GM10266 (cell line): ENCODE data around the gene PROZ.

Experiments used
- DNase-seq: peaks from one replicate; pipeline ENCODE4 v3.0.0; 2012; ENCODE audit errors: extremely low spot score
- TF ChIP-seq, protein P1 (sequence below): IDR thresholded peaks from 2 replicates; pipeline ENCODE4 v1.5.1; 2012; ENCODE audit warnings: mild to moderate bottlenecking, low read depth; ENCODE audit not compliant: control insufficient read depth, insufficient read depth; ENCODE audit errors: missing control alignments

PROZ gene

DNA sequence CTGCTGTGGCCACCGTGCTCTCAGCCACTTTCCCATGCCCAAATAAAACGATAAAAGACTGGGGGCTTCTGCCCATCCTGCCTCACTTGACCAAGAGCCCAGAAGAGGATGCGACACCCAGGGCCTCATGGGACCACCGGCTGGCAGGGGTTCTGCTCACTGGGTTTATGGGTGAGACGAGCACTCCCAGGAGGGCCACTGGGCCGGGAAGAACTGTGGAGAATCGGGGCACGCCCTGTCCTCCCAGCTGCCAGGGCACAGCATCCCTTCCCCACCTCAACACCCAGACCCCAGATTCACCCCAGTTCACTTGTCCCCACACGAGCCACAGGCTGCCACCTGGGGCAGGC, 40.6 kb upstream of the PROZ start:
- TF ChIP-seq, protein P1, sequence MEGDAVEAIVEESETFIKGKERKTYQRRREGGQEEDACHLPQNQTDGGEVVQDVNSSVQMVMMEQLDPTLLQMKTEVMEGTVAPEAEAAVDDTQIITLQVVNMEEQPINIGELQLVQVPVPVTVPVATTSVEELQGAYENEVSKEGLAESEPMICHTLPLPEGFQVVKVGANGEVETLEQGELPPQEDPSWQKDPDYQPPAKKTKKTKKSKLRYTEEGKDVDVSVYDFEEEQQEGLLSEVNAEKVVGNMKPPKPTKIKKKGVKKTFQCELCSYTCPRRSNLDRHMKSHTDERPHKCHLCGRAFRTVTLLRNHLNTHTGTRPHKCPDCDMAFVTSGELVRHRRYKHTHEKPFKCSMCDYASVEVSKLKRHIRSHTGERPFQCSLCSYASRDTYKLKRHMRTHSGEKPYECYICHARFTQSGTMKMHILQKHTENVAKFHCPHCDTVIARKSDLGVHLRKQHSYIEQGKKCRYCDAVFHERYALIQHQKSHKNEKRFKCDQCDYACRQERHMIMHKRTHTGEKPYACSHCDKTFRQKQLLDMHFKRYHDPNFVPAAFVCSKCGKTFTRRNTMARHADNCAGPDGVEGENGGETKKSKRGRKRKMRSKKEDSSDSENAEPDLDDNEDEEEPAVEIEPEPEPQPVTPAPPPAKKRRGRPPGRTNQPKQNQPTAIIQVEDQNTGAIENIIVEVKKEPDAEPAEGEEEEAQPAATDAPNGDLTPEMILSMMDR, result no peak
- DNase-seq, result no peak

DNA sequence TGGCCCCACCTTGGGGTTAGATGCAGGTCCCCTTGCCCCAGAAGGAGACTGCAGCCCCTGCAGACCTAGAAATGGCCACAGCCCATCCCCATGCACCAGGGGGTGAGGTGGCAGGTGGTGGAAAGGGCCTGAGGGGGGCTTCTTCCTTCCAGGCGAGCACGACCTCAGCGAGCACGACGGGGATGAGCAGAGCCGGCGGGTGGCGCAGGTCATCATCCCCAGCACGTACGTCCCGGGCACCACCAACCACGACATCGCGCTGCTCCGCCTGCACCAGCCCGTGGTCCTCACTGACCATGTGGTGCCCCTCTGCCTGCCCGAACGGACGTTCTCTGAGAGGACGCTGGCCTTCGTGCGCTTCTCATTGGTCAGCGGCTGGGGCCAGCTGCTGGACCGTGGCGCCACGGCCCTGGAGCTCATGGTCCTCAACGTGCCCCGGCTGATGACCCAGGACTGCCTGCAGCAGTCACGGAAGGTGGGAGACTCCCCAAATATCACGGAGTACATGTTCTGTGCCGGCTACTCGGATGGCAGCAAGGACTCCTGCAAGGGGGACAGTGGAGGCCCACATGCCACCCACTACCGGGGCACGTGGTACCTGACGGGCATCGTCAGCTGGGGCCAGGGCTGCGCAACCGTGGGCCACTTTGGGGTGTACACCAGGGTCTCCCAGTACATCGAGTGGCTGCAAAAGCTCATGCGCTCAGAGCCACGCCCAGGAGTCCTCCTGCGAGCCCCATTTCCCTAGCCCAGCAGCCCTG, 40.0 kb upstream of the PROZ start:
- TF ChIP-seq, protein P1, result no peak
- DNase-seq, result no peak

DNA sequence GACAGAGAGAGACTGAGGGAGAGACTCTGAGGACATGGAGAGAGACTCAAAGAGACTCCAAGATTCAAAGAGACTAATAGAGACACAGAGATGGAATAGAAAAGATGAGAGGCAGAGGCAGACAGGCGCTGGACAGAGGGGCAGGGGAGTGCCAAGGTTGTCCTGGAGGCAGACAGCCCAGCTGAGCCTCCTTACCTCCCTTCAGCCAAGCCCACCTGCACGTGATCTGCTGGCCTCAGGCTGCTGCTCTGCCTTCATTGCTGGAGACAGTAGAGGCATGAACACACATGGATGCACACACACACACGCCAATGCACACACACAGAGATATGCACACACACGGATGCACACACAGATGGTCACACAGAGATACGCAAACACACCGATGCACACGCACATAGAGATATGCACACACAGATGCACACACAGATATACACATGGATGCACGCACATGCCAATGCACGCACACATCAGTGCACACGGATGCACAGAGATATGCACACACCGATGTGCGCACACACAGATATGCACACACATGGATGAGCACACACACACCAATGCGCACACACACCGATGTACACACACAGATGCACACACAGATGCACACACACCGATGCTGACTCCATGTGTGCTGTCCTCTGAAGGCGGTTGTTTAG, 39.2 kb upstream of the PROZ start:
- TF ChIP-seq, protein P1, result no peak

DNA sequence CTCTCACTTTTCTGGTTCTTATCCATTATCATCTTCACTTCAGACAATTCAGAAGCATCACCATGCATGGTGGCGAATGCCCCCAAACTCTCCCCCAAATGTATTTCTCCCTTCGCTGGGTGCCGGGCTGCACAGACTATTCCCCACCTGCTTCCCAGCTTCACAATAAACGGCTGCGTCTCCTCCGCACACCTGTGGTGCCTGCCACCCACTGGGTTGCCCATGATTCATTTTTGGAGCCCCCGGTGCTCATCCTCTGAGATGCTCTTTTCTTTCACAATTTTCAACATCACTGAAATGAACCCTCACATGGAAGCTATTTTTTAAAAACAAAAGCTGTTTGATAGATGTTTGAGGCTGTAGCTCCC, 38.6 kb upstream of the PROZ start:
- no peak for DNase-seq

More for the DNA sequence above, 39.2 kb upstream of the PROZ start:
- DNase-seq, result no peak

DNA sequence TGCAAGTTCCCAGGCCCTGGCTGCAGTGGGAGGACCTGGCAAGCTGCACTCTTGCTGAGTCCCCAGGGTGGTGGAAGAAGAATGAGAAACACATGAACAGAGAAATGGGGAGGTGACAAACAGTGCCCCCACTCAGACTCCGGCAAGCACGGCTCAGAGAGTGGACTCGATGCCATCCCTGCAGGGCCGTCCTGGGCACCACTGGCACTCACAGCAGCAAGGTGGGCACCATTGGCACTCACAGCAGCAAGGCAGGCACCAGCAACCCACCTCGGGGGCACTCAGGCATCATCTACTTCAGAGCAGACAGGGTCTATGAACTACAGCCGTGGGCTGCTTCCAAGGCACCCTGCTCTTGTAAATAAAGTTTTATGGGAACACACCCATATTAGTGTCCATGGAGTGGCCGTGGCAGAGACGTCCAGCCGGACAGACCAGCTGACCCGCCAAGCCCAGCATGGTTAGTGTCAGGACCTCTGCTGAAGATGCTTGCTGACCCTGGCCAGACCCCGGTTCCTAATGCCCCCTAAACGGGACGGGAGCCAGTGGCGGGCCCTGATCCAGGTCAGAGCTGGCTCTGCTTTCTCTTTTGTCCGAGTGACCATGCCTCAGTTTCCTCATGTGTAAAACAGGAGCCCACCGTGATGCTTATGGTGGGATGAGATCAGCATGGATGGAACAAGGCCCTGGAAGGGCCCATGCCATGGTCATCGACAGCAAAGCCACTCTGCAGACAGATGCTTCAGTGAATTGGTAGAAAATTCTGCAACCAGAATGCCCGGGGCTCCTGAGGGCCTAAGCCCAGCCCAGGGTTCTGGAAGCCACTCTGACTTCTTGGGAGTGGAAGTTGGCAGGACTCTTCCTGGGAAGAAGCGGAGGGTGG, 37.9 kb upstream of the PROZ start:
- TF ChIP-seq, protein P1, result no peak
- no peak for DNase-seq

More for the DNA sequence above, 38.6 kb upstream of the PROZ start:
- TF ChIP-seq, protein P1, result no peak

DNA sequence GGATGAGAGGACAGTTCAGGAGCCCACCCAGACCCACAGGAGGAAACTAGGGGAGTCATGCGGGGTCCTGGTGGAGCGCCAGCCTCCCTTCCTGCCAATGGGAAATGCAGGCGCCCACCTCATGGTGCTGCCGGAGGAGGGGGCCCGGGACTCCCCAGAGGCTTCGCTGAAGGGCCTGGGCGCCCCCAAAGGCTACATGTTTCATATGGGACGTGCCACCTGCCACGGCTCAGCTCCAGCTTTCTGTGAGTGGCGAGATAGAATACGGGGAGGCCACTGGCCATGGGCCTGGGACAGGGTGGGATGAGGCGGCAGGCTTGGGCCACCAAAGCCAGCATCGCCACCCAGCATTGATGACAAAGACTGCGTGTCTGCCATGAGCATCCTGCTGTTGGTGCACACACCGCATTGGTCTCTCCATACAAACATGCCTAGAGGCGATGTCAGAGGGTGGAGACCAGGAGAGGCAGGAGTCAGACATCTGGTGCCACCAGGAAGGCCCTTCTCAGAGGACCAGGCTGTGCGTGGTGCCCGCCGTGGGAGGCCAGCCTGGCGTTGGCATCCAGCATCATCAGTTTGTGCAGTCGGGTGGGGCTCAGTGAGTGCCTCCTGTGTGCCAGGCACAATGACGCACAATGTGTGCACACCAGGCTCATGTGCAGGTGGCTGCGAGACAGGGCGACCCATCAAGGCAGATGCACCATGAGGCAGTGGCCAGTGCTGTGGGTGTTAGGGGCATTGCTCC, 37.1 kb upstream of the PROZ start:
- TF ChIP-seq, protein P1, result no peak
- no peak for DNase-seq
